Neural cell (in vitro differentiated cells): ENCODE data around the gene PCDHB2. TPM values are rescaled to one million over a fixed set of nuclear protein-coding genes. Genes with fewer than 3 reads are reported as not detected.

Experiments used
- H2AFZ ChIP-seq: fragments of 200-600, 300-800 bp; sonication (generic), shearing (Covaris generic); 2 replicates; pipeline ENCODE4 v1.6.0; 2014; ENCODE audit warnings: low read depth, mild to moderate bottlenecking, antibody characterized with exemption, low read length, moderate library complexity
- H3F3A ChIP-seq: fragments of 200-600 bp; shearing (Covaris generic); 2 replicates; pipeline ENCODE4 v1.6.1; 2016; ENCODE audit warnings: mild to moderate bottlenecking, moderate library complexity, mixed read lengths, antibody characterized with exemption, low read length; ENCODE audit not compliant: insufficient read depth, poor library complexity, severe bottlenecking
- H3K27ac ChIP-seq: fragments of 200-600, 300-800 bp; sonication (generic), shearing (Covaris generic); 2 replicates; pipeline ENCODE4 v1.5.1; 2014; ENCODE audit warnings: mild to moderate bottlenecking, low read length, moderate library complexity
- H3K27me3 ChIP-seq: fragments of 300-800, 200-600 bp; sonication (generic), shearing (Covaris generic); 2 replicates; pipeline ENCODE4 v1.6.0; 2014; ENCODE audit warnings: mild to moderate bottlenecking, low read depth, low read length, moderate library complexity; ENCODE audit not compliant: insufficient read depth
- H3K36me3 ChIP-seq: fragments of 300-800, 200-600 bp; sonication (generic), shearing (Covaris generic); 2 replicates; pipeline ENCODE4 v1.5.1; 2014; ENCODE audit warnings: mild to moderate bottlenecking, antibody characterized with exemption, low read length, moderate library complexity; ENCODE audit not compliant: insufficient read depth
- H3K4me2 ChIP-seq: fragments of 300-800, 200-600 bp; sonication (generic), shearing (Covaris generic); 2 replicates; pipeline ENCODE4 v1.6.0; 2014; ENCODE audit warnings: mild to moderate bottlenecking, low read length
- H3K4me3 ChIP-seq: fragments of 300-800, 200-600 bp; sonication (generic), shearing (Covaris generic); 2 replicates; pipeline ENCODE4 v1.5.1; 2014; ENCODE audit warnings: mild to moderate bottlenecking, low read length, moderate library complexity
- H3K79me2 ChIP-seq: fragments of 200-600 bp; shearing (Covaris generic); replicated peaks from 2 replicates; pipeline ENCODE4 v1.6.0; 2014; ENCODE audit warnings: mild to moderate bottlenecking, low read length, moderate library complexity; ENCODE audit not compliant: insufficient read depth
- H3K9ac ChIP-seq: fragments of 300-800, 200-600 bp; sonication (generic), shearing (Covaris generic); 2 replicates; pipeline ENCODE4 v1.6.1; 2016; ENCODE audit warnings: mild to moderate bottlenecking, low read length, mixed read lengths
- H3K9me2 ChIP-seq: fragments of 200-600 bp; shearing (Covaris generic); 2 replicates; pipeline ENCODE4 v1.6.1; 2016; ENCODE audit warnings: mild to moderate bottlenecking, low read length, mixed read lengths; ENCODE audit not compliant: insufficient read depth
- H3K9me3 ChIP-seq: fragments of 200-600, 300-800 bp; sonication (generic), shearing (Covaris generic); 2 replicates; pipeline ENCODE4 v1.6.1; 2016; ENCODE audit warnings: mild to moderate bottlenecking, mixed run types, low read length, moderate library complexity, mixed read lengths
- H4K20me1 ChIP-seq: fragments of 200-600 bp; shearing (Covaris generic); 2 replicates; pipeline ENCODE4 v1.6.1; 2016; ENCODE audit warnings: mild to moderate bottlenecking, mixed run types; ENCODE audit not compliant: insufficient read depth
- CTCF ChIP-seq: fragments of 450-650 bp; IDR thresholded peaks from 2 replicates; pipeline ENCODE4 v1.5.1; 2014; ENCODE audit warnings: antibody characterized with exemption, mild to moderate bottlenecking, moderate library complexity; ENCODE audit not compliant: poor library complexity, severe bottlenecking
- EP300 ChIP-seq: fragments of 450-650 bp; conservative IDR thresholded peaks from 2 replicates; pipeline ENCODE4 v1.6.1; 2014; ENCODE audit warnings: antibody characterized with exemption, mild to moderate bottlenecking, moderate library complexity; ENCODE audit not compliant: poor library complexity, severe bottlenecking
- EZH2 ChIP-seq: fragments of 200-600, 300-800 bp; shearing (Covaris generic), sonication (generic); IDR thresholded peaks from 2 replicates; pipeline ENCODE4 v1.6.1; 2014; ENCODE audit warnings: antibody characterized with exemption, low read length, borderline replicate concordance, mild to moderate bottlenecking; ENCODE audit not compliant: insufficient read depth, poor library complexity, severe bottlenecking
- MXI1 ChIP-seq: fragments of 450-650 bp; conservative IDR thresholded peaks from 2 replicates; pipeline ENCODE4 v1.6.1; 2014; ENCODE audit warnings: antibody characterized with exemption, mild to moderate bottlenecking; ENCODE audit not compliant: poor library complexity, severe bottlenecking
- POLR2AphosphoS5 ChIP-seq: IDR thresholded peaks from 2 replicates; pipeline ENCODE4 v1.6.1; 2012
- RAD21 ChIP-seq: fragments of 450-650 bp; conservative IDR thresholded peaks from 2 replicates; pipeline ENCODE4 v1.6.1; 2014; ENCODE audit warnings: antibody characterized with exemption, mild to moderate bottlenecking, moderate library complexity
- SMC3 ChIP-seq: fragments of 450-650 bp; conservative IDR thresholded peaks from 2 replicates; pipeline ENCODE4 v1.6.1; 2014; ENCODE audit warnings: antibody characterized with exemption, mild to moderate bottlenecking, moderate library complexity; ENCODE audit not compliant: poor library complexity
- TAF1 ChIP-seq: IDR thresholded peaks from 2 replicates; pipeline ENCODE4 v1.6.1; 2012; ENCODE audit warnings: low read depth
- polyA minus RNA-seq: library from RNA; depleted of rRNA, polyadenylated mRNA; stranded (reverse); fragments of >200 nt; gene quantifications from 2 replicates; pipeline ENCODE4 v1.2.3, GENCODE V29; 2014
- polyA plus RNA-seq: library from polyadenylated mRNA; depleted of rRNA; stranded (reverse); fragments of >200 nt; gene quantifications from 2 replicates; pipeline ENCODE4 v1.2.3, GENCODE V29; 2014
- TF ChIP-seq, protein P1 (sequence below): IDR thresholded peaks from 2 replicates; pipeline ENCODE4 v1.6.1; 2012; ENCODE audit warnings: borderline replicate concordance

Gene PCDHB2
- polyA plus RNA-seq (103 and 105 TPM in 2 replicates), polyA minus RNA-seq (193 and 195 TPM in 2 replicates)

GRCh38 chr5:141094481-141095262 lies at the start of gene PCDHB2:
Gene PCDHB2 (plus strand): TSS chr5:141094615. CDS start chr5:141094791, 176 bp downstream.
- Histone ChIP-seq H3K27ac (peak within 1 kb of the TSS; percentile 97), H3K9me2 (no peaks in the 10 kb centered on the region), H3K4me2 (peak within 1 kb of the TSS; percentile 56), H3K36me3 (peaks cover 16% of the 10 kb centered on the region), H3K27me3 (no peaks in the 10 kb centered on the region), H2AFZ (peak within 1 kb of the TSS; percentile 35), H4K20me1 (no peaks in the 10 kb centered on the region), H3K9me3 (peaks cover 16% of the 10 kb centered on the region), H3K79me2 (peaks cover 38% of the 10 kb centered on the region), H3F3A (peaks cover 4% of the 10 kb centered on the region), H3K9ac (peak within 1 kb of the TSS; percentile 92), H3K4me3 (peak within 1 kb of the TSS; percentile 74)
- TF ChIP-seq TAF1 (peak; percentile 94), POLR2AphosphoS5 (peak; percentile 91), EZH2 (no peak), RAD21 (peak; percentile 87), EP300 (no peak), MXI1 (no peak), CTCF (peak; percentile 90), SMC3 (peak; percentile 81)
- TF ChIP-seq, protein P1, sequence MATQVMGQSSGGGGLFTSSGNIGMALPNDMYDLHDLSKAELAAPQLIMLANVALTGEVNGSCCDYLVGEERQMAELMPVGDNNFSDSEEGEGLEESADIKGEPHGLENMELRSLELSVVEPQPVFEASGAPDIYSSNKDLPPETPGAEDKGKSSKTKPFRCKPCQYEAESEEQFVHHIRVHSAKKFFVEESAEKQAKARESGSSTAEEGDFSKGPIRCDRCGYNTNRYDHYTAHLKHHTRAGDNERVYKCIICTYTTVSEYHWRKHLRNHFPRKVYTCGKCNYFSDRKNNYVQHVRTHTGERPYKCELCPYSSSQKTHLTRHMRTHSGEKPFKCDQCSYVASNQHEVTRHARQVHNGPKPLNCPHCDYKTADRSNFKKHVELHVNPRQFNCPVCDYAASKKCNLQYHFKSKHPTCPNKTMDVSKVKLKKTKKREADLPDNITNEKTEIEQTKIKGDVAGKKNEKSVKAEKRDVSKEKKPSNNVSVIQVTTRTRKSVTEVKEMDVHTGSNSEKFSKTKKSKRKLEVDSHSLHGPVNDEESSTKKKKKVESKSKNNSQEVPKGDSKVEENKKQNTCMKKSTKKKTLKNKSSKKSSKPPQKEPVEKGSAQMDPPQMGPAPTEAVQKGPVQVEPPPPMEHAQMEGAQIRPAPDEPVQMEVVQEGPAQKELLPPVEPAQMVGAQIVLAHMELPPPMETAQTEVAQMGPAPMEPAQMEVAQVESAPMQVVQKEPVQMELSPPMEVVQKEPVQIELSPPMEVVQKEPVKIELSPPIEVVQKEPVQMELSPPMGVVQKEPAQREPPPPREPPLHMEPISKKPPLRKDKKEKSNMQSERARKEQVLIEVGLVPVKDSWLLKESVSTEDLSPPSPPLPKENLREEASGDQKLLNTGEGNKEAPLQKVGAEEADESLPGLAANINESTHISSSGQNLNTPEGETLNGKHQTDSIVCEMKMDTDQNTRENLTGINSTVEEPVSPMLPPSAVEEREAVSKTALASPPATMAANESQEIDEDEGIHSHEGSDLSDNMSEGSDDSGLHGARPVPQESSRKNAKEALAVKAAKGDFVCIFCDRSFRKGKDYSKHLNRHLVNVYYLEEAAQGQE, result peak; percentile 91

DNA sequence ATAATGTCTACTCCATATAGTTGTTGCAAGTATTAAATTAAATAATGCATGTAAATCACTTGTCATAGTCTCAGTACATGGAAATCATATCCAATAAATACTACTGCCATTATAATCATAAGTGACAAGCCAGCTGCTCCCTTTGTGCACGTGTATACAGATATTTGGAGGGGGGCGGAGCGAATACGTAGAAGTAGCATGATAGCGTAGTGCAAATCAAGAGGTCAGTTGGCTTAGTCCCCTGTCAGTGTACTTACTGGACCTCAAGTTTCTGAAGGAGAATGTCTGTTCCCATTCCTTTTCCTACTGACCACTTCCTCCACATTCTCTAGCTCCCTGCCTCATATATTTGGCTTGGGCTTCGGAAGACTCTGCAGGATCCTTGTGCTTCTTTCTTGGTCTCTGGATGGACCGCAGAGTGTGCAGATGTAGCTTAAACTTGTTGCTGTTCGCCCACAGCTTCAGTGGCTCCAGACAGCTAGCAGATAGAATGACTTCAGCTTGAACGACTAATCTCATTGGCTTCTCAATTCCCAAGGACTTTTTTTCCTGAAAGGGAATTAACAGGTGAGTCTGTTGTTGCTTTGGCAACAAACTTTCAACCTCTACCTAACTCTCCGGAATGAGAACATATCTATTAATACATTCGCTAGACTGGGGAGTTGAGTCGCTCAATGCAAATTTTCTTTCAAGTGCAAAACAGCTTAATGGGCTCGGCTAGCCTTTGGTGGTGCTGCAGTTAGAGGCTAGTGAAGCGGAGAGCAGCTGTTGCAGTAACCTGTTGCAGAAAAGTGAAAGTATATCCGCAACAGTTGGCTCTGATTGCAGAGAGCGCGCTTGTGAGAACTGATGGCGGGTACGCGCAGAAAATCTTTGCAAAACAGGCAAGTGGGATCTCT lies 43.5 kb upstream of the PCDHB2 start, which contains the start of gene PCDHB1:
Gene PCDHB1, plus strand, starts transcription at position 753 of the 899 bp plus-strand sequence. Its CDS starts 97 bp downstream, at position 850.
- Histone ChIP-seq H3K27ac (no peak within 1 kb of the TSS), H3K9me2 (no peaks in the 10 kb centered on the region), H3K27me3 (no peaks in the 10 kb centered on the region), H2AFZ (no peak within 1 kb of the TSS), H3K9ac (no peak within 1 kb of the TSS), H3K4me3 (peak within 1 kb of the TSS; percentile 58), H4K20me1 (no peaks in the 10 kb centered on the region), H3K4me2 (no peak within 1 kb of the TSS), H3F3A (no peaks in the 10 kb centered on the region), H3K36me3 (no peaks in the 10 kb centered on the region), H3K79me2 (no peaks in the 10 kb centered on the region), H3K9me3 (no peaks in the 10 kb centered on the region)
- TF ChIP-seq SMC3, result no peak
- no peak for TF ChIP-seq TAF1
- TF ChIP-seq, protein P1, result no peak
- no peak for TF ChIP-seq EZH2
- no peak for TF ChIP-seq CTCF
- no peak for TF ChIP-seq EP300
- TF ChIP-seq POLR2AphosphoS5, result no peak
- TF ChIP-seq RAD21, result no peak
- no peak for TF ChIP-seq MXI1
